ENCODE measurements around the gene NRTN.

DNA sequence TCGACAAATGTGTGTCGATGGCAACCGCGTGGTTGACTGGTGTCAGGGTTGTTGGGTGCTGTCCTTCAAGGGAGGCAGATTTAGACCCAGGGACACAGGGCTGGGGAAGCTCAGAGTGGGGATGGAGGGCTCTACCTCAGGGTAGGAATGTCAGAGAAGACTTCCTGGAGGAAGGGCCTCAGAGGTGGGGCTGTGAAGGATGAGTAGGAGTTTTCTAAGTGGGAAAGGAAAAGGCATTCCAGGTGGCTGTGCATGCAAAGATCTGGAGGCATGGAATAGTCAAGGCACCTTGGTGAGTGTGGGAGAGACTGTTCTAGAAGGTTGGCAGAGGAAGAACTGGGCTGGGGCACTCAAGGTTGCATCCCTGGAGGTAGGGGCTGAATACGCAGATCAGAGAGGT is 2.0 kb downstream of the NRTN start:
- TF ChIP-seq EZH2 (IDR thresholded peaks at IDR 0.05; ENCODE audit: borderline replicate concordance, low read depth, low read length, severe bottlenecking): no peak
- TF ChIP-seq, protein P1, sequence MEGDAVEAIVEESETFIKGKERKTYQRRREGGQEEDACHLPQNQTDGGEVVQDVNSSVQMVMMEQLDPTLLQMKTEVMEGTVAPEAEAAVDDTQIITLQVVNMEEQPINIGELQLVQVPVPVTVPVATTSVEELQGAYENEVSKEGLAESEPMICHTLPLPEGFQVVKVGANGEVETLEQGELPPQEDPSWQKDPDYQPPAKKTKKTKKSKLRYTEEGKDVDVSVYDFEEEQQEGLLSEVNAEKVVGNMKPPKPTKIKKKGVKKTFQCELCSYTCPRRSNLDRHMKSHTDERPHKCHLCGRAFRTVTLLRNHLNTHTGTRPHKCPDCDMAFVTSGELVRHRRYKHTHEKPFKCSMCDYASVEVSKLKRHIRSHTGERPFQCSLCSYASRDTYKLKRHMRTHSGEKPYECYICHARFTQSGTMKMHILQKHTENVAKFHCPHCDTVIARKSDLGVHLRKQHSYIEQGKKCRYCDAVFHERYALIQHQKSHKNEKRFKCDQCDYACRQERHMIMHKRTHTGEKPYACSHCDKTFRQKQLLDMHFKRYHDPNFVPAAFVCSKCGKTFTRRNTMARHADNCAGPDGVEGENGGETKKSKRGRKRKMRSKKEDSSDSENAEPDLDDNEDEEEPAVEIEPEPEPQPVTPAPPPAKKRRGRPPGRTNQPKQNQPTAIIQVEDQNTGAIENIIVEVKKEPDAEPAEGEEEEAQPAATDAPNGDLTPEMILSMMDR (IDR thresholded peaks at IDR 0.05; ENCODE audit: borderline replicate concordance, extremely low read depth, low read length, poor library complexity, severe bottlenecking): no peak
